ENCODE measurements around the gene BAAT. TPM values are rescaled to one million over a fixed set of nuclear protein-coding genes. Genes with fewer than 3 reads are reported as not detected.
A peak's percentile ranks its signal among the peaks of the same experiment; 100 is the strongest.
"Not testable (repeated sequence)": the region's sequence is repeated elsewhere in the genome, so short reads cannot be mapped to it uniquely, and the experiment has no call there.

BAAT gene
- total and polyA plus RNA-seq, 2 experiments from 2014 or later: 19.8 to 41.8 TPM

- 88% methylated on average over 4 of the region's 4 CpGs for WGBS (ENCODE audit: low lambda C conversion rate, missing lambda C conversion rate)
- DNase-seq (ENCODE audit: low spot score): no peak
- TF ChIP-seq CTCF (IDR thresholded peaks at IDR 0.05; ENCODE audit: poor library complexity) (no peak), EZH2 (IDR thresholded peaks at IDR 0.05; ENCODE audit: borderline replicate concordance) (no peak), EZH2phosphoT487 (IDR thresholded peaks at IDR 0.05; ENCODE audit: low read depth, severe bottlenecking, unreplicated experiment) (no peak)
- no peaks in the 10 kb centered on the region for H3K4me1 ChIP-seq (ENCODE audit: insufficient read depth)
- H3K36me3 ChIP-seq (replicated peaks; ENCODE audit: insufficient read depth, low read depth): no peaks in the 10 kb centered on the region
- no peaks in the 10 kb centered on the region for H3K79me2 ChIP-seq
- no peak overlapping the region for H3K4me2 ChIP-seq
- H3K27me3 ChIP-seq: no peaks in the 10 kb centered on the region
- H3K4me3 ChIP-seq: no peak overlapping the region
- no peaks in the 10 kb centered on the region for H4K20me1 ChIP-seq (ENCODE audit: insufficient read depth, poor library complexity, severe bottlenecking)
- H3K9me2 ChIP-seq (replicated peaks; ENCODE audit: insufficient read depth): no peaks in the 10 kb centered on the region
- no peak overlapping the region for H2AFZ ChIP-seq
- H3K9me3 ChIP-seq (ENCODE audit: low read depth): no peaks in the 10 kb centered on the region
- no peak overlapping the region for H3K27ac ChIP-seq
Observed at GRCh38 chr9:101333490-101333889, 51.3 kb downstream of the BAAT start.

- WGBS (ENCODE audit: low lambda C conversion rate, missing lambda C conversion rate): 95% methylated on average over 1 of the region's 1 CpG
- no peaks in the 10 kb centered on the region for H3K9me2 ChIP-seq (replicated peaks; ENCODE audit: insufficient read depth)
- no peak for DNase-seq (ENCODE audit: low spot score)
Observed at GRCh38 chr9:101332362-101332761, 52.4 kb downstream of the BAAT start.

GRCh38 chr9:101327422-101327909 lies 57.3 kb downstream of the BAAT start:
- not testable (repeated sequence) for H4K20me1 ChIP-seq (ENCODE audit: insufficient read depth, poor library complexity, severe bottlenecking); H3K36me3 ChIP-seq (replicated peaks; ENCODE audit: insufficient read depth, low read depth); H3K9me2 ChIP-seq (replicated peaks; ENCODE audit: insufficient read depth); H3K27me3 ChIP-seq; H3K9me3 ChIP-seq (ENCODE audit: low read depth); H3K4me2 ChIP-seq; H3K79me2 ChIP-seq; H3K4me3 ChIP-seq; H2AFZ ChIP-seq; DNase-seq (ENCODE audit: low spot score)
- WGBS (ENCODE audit: low lambda C conversion rate, missing lambda C conversion rate): 28% methylated on average over 3 of the region's 3 CpGs
- H3K4me1 ChIP-seq (ENCODE audit: insufficient read depth): peaks cover 22% of the 10 kb centered on the region
- peak overlapping the region; percentile 79 for H3K27ac ChIP-seq

More at GRCh38 chr9:101332362-101332761, 52.4 kb downstream of the BAAT start:
- H3K27me3 ChIP-seq: no peaks in the 10 kb centered on the region
- H3K4me1 ChIP-seq (ENCODE audit: insufficient read depth): no peaks in the 10 kb centered on the region
- H3K27ac ChIP-seq: no peak overlapping the region
- no peaks in the 10 kb centered on the region for H3K36me3 ChIP-seq (replicated peaks; ENCODE audit: insufficient read depth, low read depth)
- no peaks in the 10 kb centered on the region for H4K20me1 ChIP-seq (ENCODE audit: insufficient read depth, poor library complexity, severe bottlenecking)
- H3K4me2 ChIP-seq: no peak overlapping the region
- no peak overlapping the region for H3K4me3 ChIP-seq
- no peaks in the 10 kb centered on the region for H3K9me3 ChIP-seq (ENCODE audit: low read depth)
- TF ChIP-seq EZH2 (IDR thresholded peaks at IDR 0.05; ENCODE audit: borderline replicate concordance): no peak
- TF ChIP-seq EZH2phosphoT487 (IDR thresholded peaks at IDR 0.05; ENCODE audit: low read depth, severe bottlenecking, unreplicated experiment): no peak
- no peak for TF ChIP-seq CTCF (IDR thresholded peaks at IDR 0.05; ENCODE audit: poor library complexity)
- no peak overlapping the region for H2AFZ ChIP-seq
- no peaks in the 10 kb centered on the region for H3K79me2 ChIP-seq

GRCh38 chr9:101326501-101326900 lies 58.3 kb downstream of the BAAT start:
- peaks cover 5% of the 10 kb centered on the region for H3K9me3 ChIP-seq (ENCODE audit: low read depth)
- no peaks in the 10 kb centered on the region for H3K27me3 ChIP-seq
- no peak overlapping the region for H2AFZ ChIP-seq
- 89% methylated on average over 1 of the region's 1 CpG for WGBS (ENCODE audit: low lambda C conversion rate, missing lambda C conversion rate)
- no peaks in the 10 kb centered on the region for H4K20me1 ChIP-seq (ENCODE audit: insufficient read depth, poor library complexity, severe bottlenecking)
- H3K79me2 ChIP-seq: no peaks in the 10 kb centered on the region
- no peaks in the 10 kb centered on the region for H3K36me3 ChIP-seq (replicated peaks; ENCODE audit: insufficient read depth, low read depth)
- no peak overlapping the region for H3K4me2 ChIP-seq
- TF ChIP-seq EZH2 (IDR thresholded peaks at IDR 0.05; ENCODE audit: borderline replicate concordance) (no peak), CTCF (IDR thresholded peaks at IDR 0.05; ENCODE audit: poor library complexity) (no peak), EZH2phosphoT487 (IDR thresholded peaks at IDR 0.05; ENCODE audit: low read depth, severe bottlenecking, unreplicated experiment) (no peak)
- no peaks in the 10 kb centered on the region for H3K9me2 ChIP-seq (replicated peaks; ENCODE audit: insufficient read depth)
- peak overlapping the region; percentile 79 for H3K27ac ChIP-seq
- no peak overlapping the region for H3K4me3 ChIP-seq
- no peak for DNase-seq (ENCODE audit: low spot score)
- peaks cover 22% of the 10 kb centered on the region for H3K4me1 ChIP-seq (ENCODE audit: insufficient read depth)
